Testis (tissue), 3 donors: Measurements from ENCODE around the gene MYOM1. TPM values are rescaled to one million over a fixed set of nuclear protein-coding genes. Genes with fewer than 3 reads are reported as not detected.
"Not testable (repeated sequence)": the region's sequence is repeated elsewhere in the genome, so short reads cannot be mapped to it uniquely, and the experiment has no call there.

Experiments used
- DNase-seq: peaks from one replicate; pipeline ENCODE4 v3.0.0-alpha.2; 2019
- H3K27ac ChIP-seq, 2 donors: fragments of 200-600 bp; sonication (generic); one replicate each; pipeline ENCODE4 v1.5.1; 2019
- H3K27me3 ChIP-seq: fragments of 200-600 bp; sonication (generic); one replicate; pipeline ENCODE4 v1.5.1; 2019
- H3K36me3 ChIP-seq: fragments of 200-600 bp; sonication (generic); one replicate; pipeline ENCODE4 v1.5.1; 2017; ENCODE audit warnings: low read depth; ENCODE audit errors: missing control alignments
- H3K4me1 ChIP-seq: fragments of 200-600 bp; sonication (generic); one replicate; pipeline ENCODE4 v1.5.1; 2019
- H3K4me3 ChIP-seq, 2 donors: fragments of 200-600 bp; sonication (generic); one replicate each; pipeline ENCODE4 v1.5.1; 2017 to 2019
- H3K9me3 ChIP-seq: fragments of 200-600 bp; sonication (generic); one replicate; pipeline ENCODE4 v1.5.1; 2017
- POLR2A ChIP-seq: fragments of 450-650 bp; IDR thresholded peaks from one replicate; pipeline ENCODE4 v1.6.1; 2017; ENCODE audit warnings: antibody characterized with exemption, mild to moderate bottlenecking, moderate library complexity
- WGBS, 2 donors: methylation state at CpG; one replicate each; pipeline ENCODE4 v1.1.5; 2018; 5-methylcytosine and 5-hydroxymethylcytosine counted together
- intact Hi-C: fragments of 100-400 bp; cut with DNase I; formaldehyde crosslinking; loops from one replicate; pipeline ENCODE4 v1.15.1; 2023; ENCODE audit warnings: low total_unique reads
- polyA plus RNA-seq: library from polyadenylated mRNA; stranded (reverse); fragments of 350-450 nt; fragmentation: Illumina TruSeq; extraction: RNeasy Lipid Tissue Mini Kit (QIAGEN cat#74804); gene quantifications from one replicate; pipeline ENCODE4 v1.2.3, GENCODE V29; 2014; ENCODE audit warnings: low read depth, low replicate concordance; ENCODE audit not compliant: insufficient read depth
- total RNA-seq, 2 donors: library from RNA; depleted of rRNA; stranded (reverse); fragments of >200 nt; gene quantifications; one replicate each; pipeline ENCODE4 v1.2.3, GENCODE V29; 2016
- TF ChIP-seq, protein P1 (sequence below), 3 experiments: fragments of 450-650 bp in 2 of 3; fragments of 200-600 bp in 1 of 3; sonication (generic) in 1 of 3; IDR thresholded peaks; one replicate each; pipeline ENCODE4 v1.5.1; 2016 to 2019; ENCODE audit warnings: antibody characterized with exemption in 3 of 3, mild to moderate bottlenecking in 2 of 3, moderate library complexity in 1 of 3

Gene MYOM1
- total and polyA plus RNA-seq, 3 donors from 2014 or later, result 9.1 to 19.9 (median 16.9) TPM

DNA sequence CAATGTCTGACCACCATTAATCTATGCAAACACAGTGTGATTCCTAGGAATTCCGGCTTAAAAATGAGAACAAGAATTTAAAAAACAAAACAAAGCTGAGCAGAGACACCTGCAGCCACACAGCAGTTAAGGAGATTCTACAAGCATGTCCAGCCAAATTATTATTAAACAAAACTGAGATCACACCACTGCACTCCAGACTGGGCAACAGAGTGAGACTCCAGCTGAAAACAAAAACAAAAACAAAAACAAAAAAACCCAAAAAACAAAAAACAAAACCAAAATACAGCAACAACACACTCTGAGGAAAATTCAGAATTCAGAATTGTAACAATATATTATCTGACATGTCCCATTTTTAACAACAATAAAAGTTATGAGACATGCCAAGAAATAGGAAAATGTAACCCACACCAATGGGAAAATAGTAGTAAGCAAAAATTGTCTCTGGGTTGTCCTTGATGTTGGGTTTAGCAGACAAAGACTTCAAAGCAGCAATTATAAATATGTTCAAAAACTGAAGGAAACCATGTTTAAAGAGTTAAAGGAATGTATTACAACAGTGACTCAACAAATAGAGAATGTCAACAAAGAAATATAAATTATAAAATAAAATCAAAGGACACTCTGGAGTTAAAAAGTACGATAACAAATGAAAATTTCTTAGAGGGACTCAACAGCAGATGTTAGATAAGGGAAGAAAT, 19.7 kb downstream of the MYOM1 start:
- 81 to 85% methylated on average over 2 of the region's 2 CpGs for WGBS, 2 donors
- no peak for DNase-seq
- no peaks in the 10 kb centered on the region for H3K36me3 ChIP-seq
- intact Hi-C loops, result no loop called here
- TF ChIP-seq POLR2A, result no peak
- TF ChIP-seq, protein P1, sequence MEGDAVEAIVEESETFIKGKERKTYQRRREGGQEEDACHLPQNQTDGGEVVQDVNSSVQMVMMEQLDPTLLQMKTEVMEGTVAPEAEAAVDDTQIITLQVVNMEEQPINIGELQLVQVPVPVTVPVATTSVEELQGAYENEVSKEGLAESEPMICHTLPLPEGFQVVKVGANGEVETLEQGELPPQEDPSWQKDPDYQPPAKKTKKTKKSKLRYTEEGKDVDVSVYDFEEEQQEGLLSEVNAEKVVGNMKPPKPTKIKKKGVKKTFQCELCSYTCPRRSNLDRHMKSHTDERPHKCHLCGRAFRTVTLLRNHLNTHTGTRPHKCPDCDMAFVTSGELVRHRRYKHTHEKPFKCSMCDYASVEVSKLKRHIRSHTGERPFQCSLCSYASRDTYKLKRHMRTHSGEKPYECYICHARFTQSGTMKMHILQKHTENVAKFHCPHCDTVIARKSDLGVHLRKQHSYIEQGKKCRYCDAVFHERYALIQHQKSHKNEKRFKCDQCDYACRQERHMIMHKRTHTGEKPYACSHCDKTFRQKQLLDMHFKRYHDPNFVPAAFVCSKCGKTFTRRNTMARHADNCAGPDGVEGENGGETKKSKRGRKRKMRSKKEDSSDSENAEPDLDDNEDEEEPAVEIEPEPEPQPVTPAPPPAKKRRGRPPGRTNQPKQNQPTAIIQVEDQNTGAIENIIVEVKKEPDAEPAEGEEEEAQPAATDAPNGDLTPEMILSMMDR (IDR thresholded peaks at IDR 0.05), result no peak
- H3K27ac ChIP-seq, result no peak overlapping the region
- no peak overlapping the region for H3K4me3 ChIP-seq
- H3K27me3 ChIP-seq, result no peaks in the 10 kb centered on the region
- H3K4me1 ChIP-seq, result no peaks in the 10 kb centered on the region
- no peaks in the 10 kb centered on the region for H3K9me3 ChIP-seq

DNA sequence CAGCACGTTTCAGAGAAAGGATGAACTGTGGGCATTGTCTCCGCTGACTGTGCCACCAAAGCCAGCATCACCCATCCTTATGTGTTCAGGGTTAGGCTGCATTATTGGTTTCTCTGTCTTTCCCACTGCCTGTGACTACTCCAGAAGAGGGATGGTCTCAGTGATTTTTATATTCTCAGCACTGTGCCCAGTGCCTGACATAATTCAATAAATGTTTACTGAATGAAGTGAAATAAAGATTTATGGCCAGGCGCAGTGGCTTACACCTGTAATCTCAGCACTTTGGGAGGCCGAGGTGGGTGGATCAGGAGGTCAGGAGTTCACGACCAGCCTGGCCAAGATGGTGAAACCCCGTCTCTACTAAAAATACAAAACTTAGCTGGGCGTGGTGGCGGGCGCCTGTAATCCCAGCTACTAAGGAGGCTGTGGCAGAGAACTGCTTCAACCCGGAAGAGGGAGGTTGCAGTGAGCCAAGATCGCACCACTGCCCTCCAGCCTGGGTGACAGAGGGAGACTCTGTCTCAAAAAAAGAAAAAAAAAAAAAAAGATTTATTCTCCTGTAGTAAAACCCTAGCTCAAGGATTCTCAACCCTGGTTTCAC, 21.4 kb downstream of the MYOM1 start:
- DNase-seq, intact Hi-C loops, H3K36me3 ChIP-seq, H3K9me3 ChIP-seq, H3K27ac ChIP-seq, H3K4me1 ChIP-seq, H3K27me3 ChIP-seq, H3K4me3 ChIP-seq: not testable (repeated sequence)
- WGBS, 2 donors, result 86 to 87% methylated on average over 11 of the region's 11 CpGs

DNA sequence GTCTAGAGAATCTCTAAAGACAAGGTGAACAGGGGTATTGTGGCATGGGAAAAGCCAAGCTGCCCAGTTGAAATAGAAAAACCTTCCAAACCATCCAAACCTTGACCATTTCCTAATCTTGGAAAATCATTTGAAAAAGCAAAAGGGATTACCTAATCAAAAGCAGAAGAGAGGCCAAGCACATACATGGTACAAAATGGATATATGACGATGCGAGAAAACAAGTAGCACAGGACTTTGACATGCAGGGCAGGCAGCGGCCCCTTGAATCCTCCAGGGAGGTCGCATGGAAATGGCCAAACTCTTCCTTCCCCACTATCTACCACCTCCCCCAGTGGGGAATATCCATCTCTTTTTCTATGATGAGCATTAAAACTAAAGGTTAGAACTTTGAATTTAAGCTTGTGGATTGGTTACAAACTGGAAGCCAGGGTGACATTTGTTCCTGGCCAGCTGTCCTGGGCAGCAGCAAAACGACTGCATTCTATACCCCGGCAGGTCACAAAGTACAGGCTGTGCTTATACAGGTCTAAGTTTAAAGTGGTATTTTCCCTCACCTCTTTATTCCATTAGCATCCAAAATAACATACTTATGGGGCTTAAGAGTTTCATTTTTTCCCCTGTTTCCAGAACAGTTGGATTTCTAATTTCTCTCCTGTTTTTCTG, 24.7 kb downstream of the MYOM1 start:
- 80 to 84% methylated on average over 6 of the region's 6 CpGs for WGBS, 2 donors
- no peak for DNase-seq
- Histone ChIP-seq H3K27ac (no peak overlapping the region), H3K4me1 (no peaks in the 10 kb centered on the region), H3K36me3 (no peaks in the 10 kb centered on the region), H3K9me3 (no peaks in the 10 kb centered on the region), H3K27me3 (no peaks in the 10 kb centered on the region), H3K4me3 (no peak overlapping the region)
- no peak for TF ChIP-seq POLR2A
- TF ChIP-seq, protein P1 (IDR thresholded peaks at IDR 0.05), result no peak
- intact Hi-C loops, result no loop called here

DNA sequence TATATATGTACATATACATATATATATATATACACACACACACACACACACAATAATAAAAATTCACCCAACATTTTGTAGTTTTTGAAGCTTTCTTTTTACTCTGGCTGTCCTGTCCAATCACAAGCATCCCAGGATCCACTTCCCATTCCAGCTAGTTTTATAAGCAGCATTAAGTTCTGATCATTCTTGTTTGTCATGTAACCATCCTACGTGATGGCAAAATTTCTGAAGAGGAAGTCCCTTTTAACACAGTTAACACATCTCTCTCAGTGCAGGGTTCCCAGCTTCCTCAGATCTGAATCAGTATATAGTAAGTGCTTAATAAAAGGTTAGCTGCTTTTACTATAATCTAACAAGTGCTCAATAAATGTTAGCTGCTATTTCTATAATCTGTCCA, 26.4 kb downstream of the MYOM1 start:
- no peaks in the 10 kb centered on the region for H3K27me3 ChIP-seq
- H3K4me1 ChIP-seq, result no peaks in the 10 kb centered on the region
- TF ChIP-seq POLR2A, result no peak
- TF ChIP-seq, protein P1 (IDR thresholded peaks at IDR 0.05), result no peak
- 72 to 77% methylated on average over 1 of the region's 1 CpG for WGBS, 2 donors
- no peaks in the 10 kb centered on the region for H3K9me3 ChIP-seq
- no peak overlapping the region for H3K27ac ChIP-seq
- intact Hi-C loops, result no loop called here
- H3K36me3 ChIP-seq, result no peaks in the 10 kb centered on the region
- no peak for DNase-seq
- no peak overlapping the region for H3K4me3 ChIP-seq

- no peak for DNase-seq
- Histone ChIP-seq H3K27me3 (no peaks in the 10 kb centered on the region), H3K27ac (no peak overlapping the region), H3K36me3 (no peaks in the 10 kb centered on the region), H3K4me1 (no peaks in the 10 kb centered on the region), H3K9me3 (no peaks in the 10 kb centered on the region), H3K4me3 (no peak overlapping the region)
- intact Hi-C loops, result no loop called here
- no peak for TF ChIP-seq POLR2A
- TF ChIP-seq, protein P1 (IDR thresholded peaks at IDR 0.05), result no peak
- 85 to 100% methylated on average over 2 of the region's 2 CpGs for WGBS, 2 donors
Measured at GRCh38 chr18:3192752-3193151, 27.0 kb downstream of the MYOM1 start.
